Endothelial cell of umbilical vein (primary cell): Measurements from ENCODE around the gene HES2.

ENCODE experiments used
- MYC ChIP-seq: IDR thresholded peaks from one replicate; pipeline ENCODE4 v1.6.1; 2011; ENCODE audit warnings: mild to moderate bottlenecking, low read depth, low read length
- POLR2A ChIP-seq: IDR thresholded peaks from 2 replicates; pipeline ENCODE4 v1.6.1; 2012; ENCODE audit warnings: low read depth, mild to moderate bottlenecking, control low read depth, low read length
- POLR2AphosphoS5 ChIP-seq: IDR thresholded peaks from 2 replicates; pipeline ENCODE4 v1.6.1; 2012; ENCODE audit warnings: low read depth, mild to moderate bottlenecking, control low read depth, low read length, moderate library complexity; ENCODE audit not compliant: insufficient read depth
- TF ChIP-seq, protein P1 (sequence below), 2 donors: IDR thresholded peaks; 1 replicate in 1 of 2; 2 replicates in 1 of 2; pipeline ENCODE4 v1.5.1; 2011; ENCODE audit warnings: low read length in 2 of 2, mild to moderate bottlenecking in 2 of 2, moderate library complexity in 2 of 2, control low read depth in 1 of 2, inconsistent platforms in 1 of 2, low read depth in 1 of 2; ENCODE audit not compliant: insufficient read depth in 1 of 2; ENCODE audit errors: extremely low read depth in 1 of 2
- TF ChIP-seq, protein P2 (sequence below): IDR thresholded peaks from 2 replicates; pipeline ENCODE4 v1.6.1; 2011; ENCODE audit not compliant: insufficient read depth, insufficient read length

DNA sequence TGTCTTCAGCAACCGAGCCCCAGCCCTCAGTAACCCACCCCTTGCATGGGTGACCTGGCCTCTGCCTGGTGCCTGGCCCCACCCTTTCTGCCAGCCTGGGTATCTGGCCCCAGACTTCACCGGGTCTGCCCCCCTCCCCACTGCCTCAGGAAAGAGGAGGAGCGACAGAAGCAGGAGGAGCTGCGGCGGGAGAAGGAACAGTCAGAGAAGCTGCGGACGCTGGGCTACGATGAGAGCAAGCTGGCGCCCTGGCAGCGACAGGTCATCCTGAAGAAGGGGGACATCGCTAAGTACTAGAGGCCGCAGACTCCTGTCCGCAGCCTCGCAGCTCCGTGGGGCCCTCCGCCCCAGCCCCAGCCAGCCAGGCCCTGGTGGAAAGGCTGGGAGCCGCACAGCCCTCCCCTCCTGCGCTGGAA lies 40.1 kb upstream of the HES2 start:
- TF ChIP-seq, protein P1, sequence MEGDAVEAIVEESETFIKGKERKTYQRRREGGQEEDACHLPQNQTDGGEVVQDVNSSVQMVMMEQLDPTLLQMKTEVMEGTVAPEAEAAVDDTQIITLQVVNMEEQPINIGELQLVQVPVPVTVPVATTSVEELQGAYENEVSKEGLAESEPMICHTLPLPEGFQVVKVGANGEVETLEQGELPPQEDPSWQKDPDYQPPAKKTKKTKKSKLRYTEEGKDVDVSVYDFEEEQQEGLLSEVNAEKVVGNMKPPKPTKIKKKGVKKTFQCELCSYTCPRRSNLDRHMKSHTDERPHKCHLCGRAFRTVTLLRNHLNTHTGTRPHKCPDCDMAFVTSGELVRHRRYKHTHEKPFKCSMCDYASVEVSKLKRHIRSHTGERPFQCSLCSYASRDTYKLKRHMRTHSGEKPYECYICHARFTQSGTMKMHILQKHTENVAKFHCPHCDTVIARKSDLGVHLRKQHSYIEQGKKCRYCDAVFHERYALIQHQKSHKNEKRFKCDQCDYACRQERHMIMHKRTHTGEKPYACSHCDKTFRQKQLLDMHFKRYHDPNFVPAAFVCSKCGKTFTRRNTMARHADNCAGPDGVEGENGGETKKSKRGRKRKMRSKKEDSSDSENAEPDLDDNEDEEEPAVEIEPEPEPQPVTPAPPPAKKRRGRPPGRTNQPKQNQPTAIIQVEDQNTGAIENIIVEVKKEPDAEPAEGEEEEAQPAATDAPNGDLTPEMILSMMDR (IDR thresholded peaks at IDR 0.05; ENCODE audit: extremely low read depth in 1 of 2, insufficient read depth in 1 of 2, low read depth in 1 of 2, low read length in 2 of 2) = no peak
- TF ChIP-seq POLR2AphosphoS5 (no peak), POLR2A (no peak), MYC (no peak)
- TF ChIP-seq, protein P2, sequence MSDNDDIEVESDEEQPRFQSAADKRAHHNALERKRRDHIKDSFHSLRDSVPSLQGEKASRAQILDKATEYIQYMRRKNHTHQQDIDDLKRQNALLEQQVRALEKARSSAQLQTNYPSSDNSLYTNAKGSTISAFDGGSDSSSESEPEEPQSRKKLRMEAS = no peak
